Epithelial cell of proximal tubule (primary cell): ENCODE measurements around the gene ZDHHC1. TPM values are rescaled to one million over a fixed set of nuclear protein-coding genes. Genes with fewer than 3 reads are reported as not detected.
"Not testable (repeated sequence)": the region's sequence is repeated elsewhere in the genome, so short reads cannot be mapped to it uniquely, and the experiment has no call there.

Source experiments
- DNase-seq: peaks from one replicate; pipeline ENCODE4 v3.0.0-alpha.2; 2011; ENCODE audit warnings: low read depth
- H3K4me3 ChIP-seq: 2 replicates; pipeline ENCODE4 v1.5.1; 2011; ENCODE audit warnings: low read depth, mild to moderate bottlenecking, low read length
- total RNA-seq: library from RNA; depleted of rRNA; stranded (reverse); fragments of >200 nt; gene quantifications from 2 replicates; pipeline ENCODE4 v1.2.3, GENCODE V29; 2015
- TF ChIP-seq, protein P1 (sequence below): conservative IDR thresholded peaks from 2 replicates; pipeline ENCODE4 v1.5.1; 2012; ENCODE audit warnings: low read depth, mild to moderate bottlenecking, low read length

The ZDHHC1 gene
- total RNA-seq, 1 donor from 2014 or later: 7.3 TPM

DNA sequence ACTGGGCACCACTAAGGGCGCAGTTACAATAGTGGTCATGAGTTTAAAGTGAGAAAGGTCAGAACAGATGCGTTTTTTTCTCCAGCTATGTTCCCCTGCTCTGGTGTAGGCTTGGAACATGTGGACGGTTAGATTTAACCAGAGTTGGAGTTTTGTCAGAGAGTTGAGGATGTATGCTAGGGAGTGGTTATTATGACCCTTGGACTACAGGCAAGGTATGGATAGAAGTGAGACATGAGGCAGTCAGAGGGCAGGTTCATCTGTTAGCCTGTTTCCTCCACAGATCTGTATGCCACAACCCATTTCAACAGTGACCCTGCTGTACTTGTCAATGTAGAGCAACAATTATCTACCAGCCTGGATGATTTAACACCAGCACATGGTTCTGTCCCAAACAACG, 45.6 kb downstream of the ZDHHC1 start:
- H3K4me3 ChIP-seq: no peak overlapping the region
- DNase-seq: no peak
- TF ChIP-seq, protein P1, sequence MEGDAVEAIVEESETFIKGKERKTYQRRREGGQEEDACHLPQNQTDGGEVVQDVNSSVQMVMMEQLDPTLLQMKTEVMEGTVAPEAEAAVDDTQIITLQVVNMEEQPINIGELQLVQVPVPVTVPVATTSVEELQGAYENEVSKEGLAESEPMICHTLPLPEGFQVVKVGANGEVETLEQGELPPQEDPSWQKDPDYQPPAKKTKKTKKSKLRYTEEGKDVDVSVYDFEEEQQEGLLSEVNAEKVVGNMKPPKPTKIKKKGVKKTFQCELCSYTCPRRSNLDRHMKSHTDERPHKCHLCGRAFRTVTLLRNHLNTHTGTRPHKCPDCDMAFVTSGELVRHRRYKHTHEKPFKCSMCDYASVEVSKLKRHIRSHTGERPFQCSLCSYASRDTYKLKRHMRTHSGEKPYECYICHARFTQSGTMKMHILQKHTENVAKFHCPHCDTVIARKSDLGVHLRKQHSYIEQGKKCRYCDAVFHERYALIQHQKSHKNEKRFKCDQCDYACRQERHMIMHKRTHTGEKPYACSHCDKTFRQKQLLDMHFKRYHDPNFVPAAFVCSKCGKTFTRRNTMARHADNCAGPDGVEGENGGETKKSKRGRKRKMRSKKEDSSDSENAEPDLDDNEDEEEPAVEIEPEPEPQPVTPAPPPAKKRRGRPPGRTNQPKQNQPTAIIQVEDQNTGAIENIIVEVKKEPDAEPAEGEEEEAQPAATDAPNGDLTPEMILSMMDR: no peak

DNA sequence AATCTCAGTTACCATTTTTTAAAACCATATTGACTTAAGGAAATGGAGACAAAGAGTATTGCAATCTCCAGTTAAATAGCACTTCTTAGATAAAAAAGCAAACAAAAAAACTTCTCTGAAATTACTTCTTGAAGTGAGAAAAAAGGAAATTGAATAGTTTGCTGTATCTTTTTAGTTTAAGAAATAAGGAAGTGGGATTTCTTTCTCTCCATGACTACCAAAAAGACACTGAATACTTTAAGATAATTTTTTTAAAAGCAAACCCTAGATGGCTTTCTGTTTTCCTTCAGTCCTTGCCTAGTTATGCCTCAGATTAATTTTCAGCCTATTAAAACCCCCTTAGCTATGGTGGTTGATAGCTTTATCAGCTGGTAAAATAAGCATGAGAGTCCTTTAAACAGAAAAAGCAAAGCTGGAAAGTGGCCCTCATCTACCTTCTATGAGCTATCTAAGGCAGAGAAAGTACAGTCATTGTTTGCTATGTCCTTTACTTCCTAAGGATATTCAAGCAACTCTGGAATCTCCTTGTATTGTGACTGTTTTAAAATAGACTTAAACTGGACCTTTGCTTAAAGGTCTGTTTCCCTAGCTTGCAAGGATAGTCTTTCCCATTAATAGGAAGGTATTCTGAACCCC, 51.6 kb downstream of the ZDHHC1 start:
- no peak for DNase-seq
- TF ChIP-seq, protein P1: no peak

DNA sequence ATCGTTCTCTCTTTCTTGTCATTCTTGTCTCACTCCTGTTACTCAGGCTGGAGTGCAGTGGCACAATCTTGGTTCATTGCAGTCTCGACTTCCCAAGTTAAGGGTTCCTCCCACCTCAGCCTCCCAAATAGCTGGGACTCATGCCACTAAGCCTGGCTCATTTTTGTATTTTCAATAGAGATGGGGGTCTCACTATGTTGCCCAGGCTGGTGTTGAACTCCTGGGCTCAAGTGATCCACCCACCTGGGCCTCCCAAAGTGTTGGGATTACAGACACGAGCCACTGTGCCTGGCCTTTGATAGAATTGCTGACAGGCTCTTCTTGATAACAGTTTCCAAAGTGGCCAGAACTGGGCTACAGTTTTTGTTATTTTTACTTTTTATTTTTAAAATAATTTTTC, 55.2 kb downstream of the ZDHHC1 start:
- H3K4me3 ChIP-seq: no peak overlapping the region
- TF ChIP-seq, protein P1: no peak
- no peak for DNase-seq

More for the DNA sequence above, 51.6 kb downstream of the ZDHHC1 start:
- no peak overlapping the region for H3K4me3 ChIP-seq

DNA sequence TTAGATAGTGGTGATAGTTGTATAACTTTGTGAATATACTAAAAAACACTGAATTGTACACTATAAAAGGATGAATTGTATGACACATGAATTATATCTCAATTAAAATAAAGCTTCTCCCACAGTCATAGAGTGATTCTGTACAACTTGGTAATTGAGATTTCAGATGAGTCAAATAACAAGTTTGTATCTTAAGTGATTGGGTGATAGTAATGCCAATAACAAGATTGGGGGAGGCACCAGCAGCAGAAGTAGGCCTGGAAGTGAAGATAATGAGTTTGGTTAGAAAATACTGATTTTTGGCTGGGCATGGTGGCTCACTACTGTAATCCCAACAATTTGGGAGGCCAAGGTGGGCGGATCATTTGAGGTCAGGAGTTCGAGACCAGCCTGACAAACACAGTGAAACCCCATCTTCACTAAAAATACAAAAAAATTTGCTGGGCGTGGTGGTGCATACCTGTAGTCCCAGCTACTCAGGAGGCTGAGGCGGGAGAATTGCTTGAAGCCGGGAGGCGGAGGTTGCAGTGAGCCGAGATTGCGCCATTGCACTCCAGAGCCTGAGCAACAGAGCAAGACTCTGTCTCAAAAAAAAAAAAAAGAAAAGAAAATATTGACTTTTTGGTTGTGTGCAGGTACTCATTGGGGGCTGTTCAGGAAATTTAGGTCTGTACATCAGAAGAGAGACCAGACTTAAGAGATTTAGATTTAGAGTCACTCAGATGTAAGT, 56.6 kb downstream of the ZDHHC1 start:
- DNase-seq, H3K4me3 ChIP-seq: not testable (repeated sequence)

DNA sequence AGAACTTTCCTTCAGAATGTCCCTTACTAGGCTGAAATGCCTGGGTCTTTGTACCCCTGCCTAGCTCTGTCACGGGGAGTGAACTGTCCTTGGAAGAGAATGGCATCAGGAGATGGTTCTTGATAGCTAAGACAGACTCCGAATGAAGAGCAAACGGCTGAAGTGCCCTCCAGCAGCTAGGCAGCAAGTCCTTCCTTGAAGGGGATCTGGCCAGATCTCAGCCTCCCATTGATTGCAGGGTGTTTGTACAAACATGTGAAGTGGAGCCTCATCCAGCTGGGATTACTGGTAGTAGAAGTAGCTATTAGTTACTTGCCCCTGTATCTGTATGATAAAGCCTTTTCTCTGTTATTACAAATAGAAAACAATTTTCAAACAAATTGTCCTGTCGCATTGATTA, 58.7 kb downstream of the ZDHHC1 start:
- H3K4me3 ChIP-seq: no peak overlapping the region
- no peak for DNase-seq
- TF ChIP-seq, protein P1: no peak

DNA sequence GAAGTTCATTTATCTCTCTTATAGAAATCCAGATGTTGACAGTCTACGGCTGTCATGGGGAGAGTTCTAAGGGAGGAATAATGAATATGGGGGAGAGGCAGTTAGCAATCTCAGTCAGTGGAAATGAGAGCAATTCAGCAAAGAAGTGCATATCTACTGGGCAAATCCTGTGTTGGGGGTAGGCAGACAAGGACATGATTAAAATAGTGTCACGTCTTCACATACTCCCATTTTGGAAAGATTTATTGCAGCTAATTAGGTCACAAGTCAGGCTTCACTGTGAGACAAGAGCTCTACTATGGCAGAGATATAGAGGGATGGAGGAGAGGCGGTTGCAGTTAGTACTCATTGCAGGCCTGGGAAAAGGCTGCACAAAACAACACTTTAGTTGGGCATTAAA, 59.9 kb downstream of the ZDHHC1 start:
- TF ChIP-seq, protein P1: no peak
- no peak for DNase-seq
- H3K4me3 ChIP-seq: no peak overlapping the region

DNA sequence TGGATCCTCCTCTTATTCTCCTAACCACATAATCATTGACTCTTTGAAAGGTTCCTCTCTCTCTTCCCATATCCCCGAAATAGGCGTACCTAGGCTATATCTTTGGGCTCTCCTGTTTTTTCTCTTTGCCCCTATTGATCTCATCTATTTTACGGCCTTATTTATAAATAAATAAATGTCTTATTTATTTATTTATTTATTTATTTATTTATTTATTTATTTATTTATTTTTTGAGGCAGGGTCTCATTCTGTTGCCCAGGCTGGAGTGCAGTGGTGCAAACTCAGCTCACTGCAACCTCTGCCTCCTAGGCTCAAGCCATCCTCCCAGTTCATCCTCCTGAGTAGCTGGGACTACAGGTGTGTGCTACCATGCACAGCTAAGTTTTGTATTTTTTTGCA, 63.8 kb downstream of the ZDHHC1 start:
- DNase-seq, H3K4me3 ChIP-seq: not testable (repeated sequence)

DNA sequence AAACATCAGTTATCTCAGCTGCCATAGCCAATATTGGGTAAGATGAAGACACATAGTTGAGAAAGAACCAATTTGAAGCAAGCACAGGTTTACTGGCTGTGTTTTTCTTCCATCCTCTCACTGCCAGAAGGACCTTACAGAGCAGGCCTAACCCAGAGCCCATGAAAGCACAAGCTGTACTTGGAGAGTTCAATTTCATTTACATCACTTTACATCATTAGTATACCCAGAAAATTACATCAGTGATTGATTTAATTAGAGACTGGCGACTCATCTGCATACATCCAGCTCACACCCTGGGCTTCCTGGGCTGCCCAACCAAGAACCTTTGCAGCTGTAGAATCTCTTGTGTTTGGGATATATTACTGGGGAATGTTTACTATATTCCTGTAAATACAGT, 66.0 kb downstream of the ZDHHC1 start:
- H3K4me3 ChIP-seq: no peak overlapping the region
- no peak for DNase-seq
- TF ChIP-seq, protein P1: no peak
